Measurements from ENCODE around the gene NIBAN1. TPM values are rescaled to one million over a fixed set of nuclear protein-coding genes. Genes with fewer than 3 reads are reported as not detected.

NIBAN1 gene
- total and polyA plus RNA-seq, 2 donors, result 14.3 to 21.4 TPM

DNA sequence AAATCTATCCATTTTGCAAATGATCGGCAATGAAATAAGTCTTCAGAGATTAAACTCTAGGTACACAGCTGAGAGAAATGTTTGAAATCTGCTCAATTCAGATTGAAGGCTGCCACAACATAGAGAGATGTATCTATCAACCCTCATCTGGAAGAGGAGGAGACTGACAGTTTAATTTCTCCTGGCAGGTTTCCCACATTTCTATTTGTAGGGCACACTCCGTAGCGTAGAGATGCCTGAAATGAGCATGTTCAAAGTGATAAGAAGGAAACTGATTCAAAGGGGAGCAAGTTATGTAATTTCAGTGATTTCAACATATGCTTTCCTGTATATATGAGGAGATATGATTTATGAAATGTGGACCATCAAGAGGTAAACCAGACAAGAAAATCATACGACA, 44.1 kb downstream of the NIBAN1 start:
- H3K4me1 ChIP-seq (ENCODE audit: control insufficient read depth in 2 of 2, insufficient read depth in 2 of 2, low read length in 2 of 2), result no peaks in the 10 kb centered on the region
- peaks cover 0 to 2% of the 10 kb centered on the region in 2 donors for H3K9me3 ChIP-seq (ENCODE audit: control insufficient read depth in 2 of 2, insufficient read depth in 1 of 2, low read length in 1 of 2)
- no peak overlapping the region for H3K4me3 ChIP-seq (ENCODE audit: low read length in 2 of 2)
- H3K27me3 ChIP-seq (ENCODE audit: control insufficient read depth in 2 of 2, insufficient read depth in 1 of 2, low read length in 1 of 2), result no peaks in the 10 kb centered on the region
- no peaks in the 10 kb centered on the region for H3K36me3 ChIP-seq (ENCODE audit: control insufficient read depth in 2 of 2, insufficient read depth in 2 of 2, low read length in 1 of 2)
- no peak for DNase-seq (ENCODE audit: low read depth in 6 of 9, low spot score in 9 of 9)
- H3K27ac ChIP-seq (ENCODE audit: low read depth in 1 of 2, low read length in 1 of 2), result no peak overlapping the region
- WGBS, result 88% methylated on average over 4 of the region's 4 CpGs

DNA sequence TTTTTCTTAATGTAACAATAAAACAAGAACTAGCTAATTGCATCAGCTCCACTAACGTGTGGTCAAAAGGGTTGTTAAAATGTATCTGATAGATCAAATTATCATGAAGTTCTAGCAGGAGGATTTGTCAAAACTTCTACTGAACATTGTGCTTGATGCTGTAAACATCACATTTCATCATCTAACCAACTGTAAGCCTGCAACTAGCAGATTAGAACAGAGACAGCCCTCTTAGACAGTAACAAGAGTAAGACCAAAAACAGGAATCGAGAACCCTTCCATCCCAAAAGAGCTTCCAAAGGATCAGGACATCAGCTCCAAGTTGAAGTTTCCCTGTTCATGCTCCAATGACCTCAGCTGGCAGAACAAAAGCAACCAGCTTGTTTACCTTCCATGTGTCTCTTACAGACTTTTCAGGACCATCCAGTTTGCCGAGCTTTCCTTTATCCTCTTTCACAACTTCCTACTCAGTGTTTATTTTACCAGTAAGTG, 44.6 kb downstream of the NIBAN1 start:
- Histone ChIP-seq H3K27me3 (ENCODE audit: control insufficient read depth in 2 of 2, insufficient read depth in 1 of 2, low read length in 1 of 2) (no peaks in the 10 kb centered on the region), H3K36me3 (ENCODE audit: control insufficient read depth in 2 of 2, insufficient read depth in 2 of 2, low read length in 1 of 2) (no peaks in the 10 kb centered on the region), H3K9me3 (ENCODE audit: control insufficient read depth in 2 of 2, insufficient read depth in 1 of 2, low read length in 1 of 2) (peaks cover 0 to 2% of the 10 kb centered on the region in 2 donors), H3K4me3 (ENCODE audit: low read length in 2 of 2) (no peak overlapping the region), H3K27ac (ENCODE audit: low read depth in 1 of 2, low read length in 1 of 2) (no peak overlapping the region), H3K4me1 (ENCODE audit: control insufficient read depth in 2 of 2, insufficient read depth in 2 of 2, low read length in 2 of 2) (no peaks in the 10 kb centered on the region)
- WGBS, result 94% methylated on average over 3 of the region's 3 CpGs
- no peak for DNase-seq (ENCODE audit: low read depth in 6 of 9, low spot score in 9 of 9)

DNA sequence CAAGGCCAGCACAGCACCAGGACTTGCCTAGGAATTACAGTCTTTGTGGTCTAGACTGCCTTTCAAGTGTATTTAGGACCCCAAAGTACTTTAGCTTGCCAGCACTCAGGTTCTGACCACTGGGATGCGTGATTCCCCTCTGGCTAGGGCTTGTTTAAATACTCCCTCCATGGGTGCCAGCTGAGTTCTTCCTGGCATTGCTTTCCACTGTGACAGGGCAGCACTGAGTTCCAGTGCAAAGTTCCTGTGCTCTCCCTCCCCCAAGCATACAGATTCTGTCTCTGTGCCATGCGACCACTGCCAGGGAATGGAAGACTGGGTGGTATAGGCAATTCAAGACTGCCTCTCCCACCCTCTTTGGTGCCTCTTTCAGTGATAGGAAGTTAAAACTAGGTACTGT, 45.9 kb downstream of the NIBAN1 start:
- no peaks in the 10 kb centered on the region for H3K36me3 ChIP-seq (ENCODE audit: control insufficient read depth in 2 of 2, insufficient read depth in 2 of 2, low read length in 1 of 2)
- H3K9me3 ChIP-seq (ENCODE audit: control insufficient read depth in 2 of 2, insufficient read depth in 1 of 2, low read length in 1 of 2), result peaks cover 0 to 2% of the 10 kb centered on the region in 2 donors
- 98% methylated on average over 2 of the region's 2 CpGs for WGBS
- H3K4me3 ChIP-seq (ENCODE audit: low read length in 2 of 2), result no peak overlapping the region
- H3K4me1 ChIP-seq (ENCODE audit: control insufficient read depth in 2 of 2, insufficient read depth in 2 of 2, low read length in 2 of 2), result no peaks in the 10 kb centered on the region
- H3K27me3 ChIP-seq (ENCODE audit: control insufficient read depth in 2 of 2, insufficient read depth in 1 of 2, low read length in 1 of 2), result no peaks in the 10 kb centered on the region
- no peak for DNase-seq (ENCODE audit: low read depth in 6 of 9, low spot score in 9 of 9)
- no peak overlapping the region for H3K27ac ChIP-seq (ENCODE audit: low read depth in 1 of 2, low read length in 1 of 2)

Other genes with a start within 250 kb of the NIBAN1 start
- gene EDEM3, start 219.7 kb downstream of the NIBAN1 start, total RNA-seq, result 24.2 TPM
- 19.0 TPM for gene EDEM3, start 219.7 kb downstream of the NIBAN1 start, polyA plus RNA-seq
- 19.3 TPM for gene RNF2, start 71.0 kb upstream of the NIBAN1 start, total RNA-seq
- gene RNF2, start 71.0 kb upstream of the NIBAN1 start, polyA plus RNA-seq, result 9.8 TPM
- 15.6 TPM for gene TRMT1L, start 182.4 kb upstream of the NIBAN1 start, total RNA-seq
- 18.9 TPM for gene TRMT1L, start 182.4 kb upstream of the NIBAN1 start, polyA plus RNA-seq
- 8.3 TPM for gene SWT1, start 182.7 kb upstream of the NIBAN1 start, total RNA-seq
- gene SWT1, start 182.7 kb upstream of the NIBAN1 start, polyA plus RNA-seq, result 6.8 TPM

Measured in thymus (tissue), 11 donors.